Keratinocyte (primary cell): ENCODE results near the gene RNF144A.

ENCODE experiments used
- CTCF ChIP-seq, 3 experiments: IDR thresholded peaks in 1 of 3; conservative IDR thresholded peaks in 1 of 3; optimal IDR thresholded peaks in 1 of 3; 2 replicates in 2 of 3; 3 replicates in 1 of 3; pipeline versions ENCODE3 to v1.5.1; 2011; ENCODE audit warnings: low read length in 3 of 3, mild to moderate bottlenecking in 3 of 3, moderate library complexity in 2 of 3, control low read depth in 1 of 3, inconsistent platforms in 1 of 3; ENCODE audit not compliant: insufficient read depth in 2 of 3; ENCODE audit errors: extremely low read depth in 1 of 3
- EZH2 ChIP-seq: IDR thresholded peaks from one replicate; pipeline ENCODE4 v1.6.1; 2012; ENCODE audit warnings: inconsistent platforms, mild to moderate bottlenecking, low read length, moderate library complexity

DNA sequence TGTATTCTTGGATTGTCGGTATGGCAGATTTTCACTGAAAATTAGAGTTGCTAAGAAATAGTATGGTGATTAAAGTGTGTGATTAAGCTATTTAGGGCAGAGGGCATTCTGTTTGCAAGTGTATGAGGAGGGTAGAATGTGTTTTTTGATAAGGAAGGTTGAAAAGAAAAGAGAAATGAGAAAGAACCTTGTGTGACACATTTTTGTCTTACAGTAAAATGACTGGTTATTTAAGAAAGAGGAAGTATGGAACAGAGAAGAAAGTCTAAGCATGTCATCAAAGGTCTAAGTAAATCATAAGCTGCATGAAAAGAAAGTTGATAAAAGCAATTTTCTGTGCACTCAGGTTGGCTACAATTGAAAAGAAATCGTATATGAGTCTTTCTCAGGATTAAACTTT, 44.8 kb upstream of the RNF144A start:
- TF ChIP-seq CTCF (optimal IDR thresholded peaks at IDR 0.05 in 1 of 3, IDR thresholded peaks at IDR 0.05 in 1 of 3, conservative IDR thresholded peaks at IDR 0.05 in 1 of 3; ENCODE audit: extremely low read depth in 1 of 3, insufficient read depth in 2 of 3, low read length in 3 of 3) (no peak), EZH2 (no peak)
